K562 (cell line): ENCODE measurements around the gene SEH1L. TPM values are rescaled to one million over a fixed set of nuclear protein-coding genes. Genes with fewer than 3 reads are reported as not detected.

Source experiments
- CREB1 ChIP-seq, 2 experiments: sonication (generic) in 1 of 2; formaldehyde crosslinking in 1 of 2; IDR thresholded peaks; 2 replicates each; pipeline versions ENCODE4 v1.6.1 to v1.8.0; 2012 to 2022; ENCODE audit warnings: inconsistent platforms in 1 of 2, mild to moderate bottlenecking in 1 of 2, missing genetic modification reagents in 1 of 2, moderate library complexity in 1 of 2
- DPF2 ChIP-seq: fragments of 450-650 bp; IDR thresholded peaks from 2 replicates; pipeline ENCODE4 v1.6.1; 2016
- FOXK2 ChIP-seq, 2 experiments: fragments of 450-650 bp; IDR thresholded peaks in 1 of 2; conservative IDR thresholded peaks in 1 of 2; 2 replicates each; pipeline ENCODE4 v1.6.1; 2016; ENCODE audit warnings: low read depth in 2 of 2, mild to moderate bottlenecking in 1 of 2
- KHSRP ChIP-seq: fragments of 450-650 bp; IDR thresholded peaks from 2 replicates; pipeline ENCODE4 v1.6.1; 2017
- SMARCB1 ChIP-seq: IDR thresholded peaks from 2 replicates; pipeline ENCODE4 v1.6.1; 2011; ENCODE audit warnings: improper control_type of control experiment, low read depth; ENCODE audit not compliant: insufficient read length
- SMARCE1 ChIP-seq: fragments of 450-650 bp; IDR thresholded peaks from 2 replicates; pipeline ENCODE4 v1.7.1; 2016; ENCODE audit warnings: mild to moderate bottlenecking
- SUPT5H ChIP-seq: fragments of 450-650 bp; IDR thresholded peaks from 2 replicates; pipeline ENCODE4 v1.6.1; 2016
- TAF1 ChIP-seq: IDR thresholded peaks from 2 replicates; pipeline ENCODE4 v1.6.1; 2011; ENCODE audit warnings: mild to moderate bottlenecking, low read length, moderate library complexity; ENCODE audit not compliant: insufficient read depth, control insufficient read depth, severe bottlenecking; ENCODE audit errors: extremely low read depth
- TAF9B ChIP-seq: fragments of 450-650 bp; IDR thresholded peaks from 2 replicates; pipeline ENCODE4 v1.6.1; 2018; ENCODE audit warnings: mild to moderate bottlenecking; ENCODE audit not compliant: partially characterized antibody
- XRCC5 ChIP-seq: fragments of 200-400 bp; formaldehyde crosslinking; IDR thresholded peaks from 2 replicates; pipeline ENCODE4 v1.6.1; 2017; ENCODE audit warnings: low read depth, mild to moderate bottlenecking, low read length
- ZFP30 ChIP-seq: fragments of 250-450 bp; sonication (Bioruptor Pico); IDR thresholded peaks from 2 replicates; pipeline ENCODE4 v1.8.0; 2022; ENCODE audit warnings: moderate library complexity, mild to moderate bottlenecking, inconsistent platforms, borderline replicate concordance
- ZNF12 ChIP-seq: sonication (generic); formaldehyde crosslinking; IDR thresholded peaks from 2 replicates; pipeline ENCODE4 v1.4.0; 2020; ENCODE audit warnings: mild to moderate bottlenecking, missing genetic modification reagents
- polyA plus RNA-seq, 8 experiments: library from polyadenylated mRNA; depleted of rRNA in 4 of 8; stranded (reverse) in 5 of 8; unstranded in 3 of 8; fragments of >200 nt; fragmentation: Nextera tagmentation in 2 of 8; fragmentation: Illumina TruSeq in 1 of 8; extraction: Ambion mirVana in 2 of 8; extraction: Trizol in 1 of 8; gene quantifications; 2 replicates each; pipeline versions ENCODE4 v1.2.1 to v1.2.3, GENCODE V29; 2011 to 2014; ENCODE audit warnings: inconsistent platforms in 1 of 8, missing spikeins in 1 of 8
- total RNA-seq, 7 experiments: library from RNA; depleted of rRNA in 6 of 7; stranded (reverse); fragments of >200 nt in 6 of 7; fragmentation: Illumina TruSeq in 2 of 7; extraction: Trizol in 2 of 7; gene quantifications; 2 replicates each; pipeline versions ENCODE4 v1.2.1 to v1.2.3, GENCODE V29; 2011 to 2021; ENCODE audit warnings: low replicate concordance in 1 of 7
- TF ChIP-seq, protein P1 (sequence below), 2 experiments: fragments of 150-350 bp in 1 of 2; IDR thresholded peaks; 2 replicates each; pipeline ENCODE4 v1.6.1; 2012 to 2016; ENCODE audit warnings: low read depth in 2 of 2, low read length in 2 of 2, mild to moderate bottlenecking in 1 of 2, moderate library complexity in 1 of 2
- TF ChIP-seq, protein P2 (sequence below), 3 experiments: fragments of 200-800 bp in 1 of 3; fragments of 250-450 bp in 1 of 3; fragments of 450-650 bp in 1 of 3; sonication (Bioruptor Pico) in 1 of 3; sonication (Bioruptor generic) in 1 of 3; formaldehyde crosslinking in 1 of 3; IDR thresholded peaks; 2 replicates each; pipeline versions ENCODE4 v1.6.1 to v1.8.0; 2016 to 2022; ENCODE audit warnings: mild to moderate bottlenecking in 2 of 3, missing genetic modification characterization in 2 of 3, missing compliant biosample characterization in 1 of 3, moderate library complexity in 1 of 3
- TF ChIP-seq, protein P3 (sequence below): fragments of 450-650 bp; IDR thresholded peaks from 2 replicates; pipeline ENCODE4 v1.7.1; 2018; ENCODE audit warnings: mild to moderate bottlenecking, low read depth; ENCODE audit not compliant: partially characterized antibody
- TF ChIP-seq, protein P4 (sequence below), 2 experiments: fragments of 200-800 bp in 1 of 2; sonication (Bioruptor generic) in 1 of 2; sonication (generic) in 1 of 2; formaldehyde crosslinking in 1 of 2; IDR thresholded peaks in 1 of 2; conservative IDR thresholded peaks in 1 of 2; 2 replicates each; pipeline versions ENCODE4 v1.5.0 to v1.6.1; 2016 to 2020; ENCODE audit warnings: missing compliant biosample characterization in 1 of 2, missing genetic modification characterization in 1 of 2, missing genetic modification reagents in 1 of 2

SEH1L gene
- total and polyA plus RNA-seq, 9 of the 15 experiments (the other 6 are each of a cell fraction or from before 2014, with no cell fraction given): 62.2 to 180 (median 108) TPM

DNA sequence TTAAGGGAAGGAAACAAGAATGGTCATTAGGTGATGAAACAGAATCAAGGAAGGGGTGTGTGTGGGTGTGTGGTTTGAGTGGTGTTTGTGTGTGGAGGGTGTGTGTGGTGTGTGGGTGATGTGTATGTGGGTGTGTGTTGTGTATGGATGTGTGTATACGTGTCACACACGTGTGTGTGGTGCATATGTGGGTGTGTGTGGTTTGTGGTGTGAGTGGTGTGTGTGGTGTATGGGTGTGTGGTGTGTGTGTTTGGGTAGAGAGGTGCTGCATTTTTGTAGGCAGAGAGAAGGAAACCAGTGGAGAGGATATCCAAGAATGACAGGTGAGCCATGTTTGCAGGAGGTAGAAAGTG, 42.3 kb downstream of the SEH1L start (continued):
- TF ChIP-seq ZFP30 (CRISPR knock-in tag): no peak
- TF ChIP-seq TAF1: peak; percentile 18
- TF ChIP-seq, protein P1, sequence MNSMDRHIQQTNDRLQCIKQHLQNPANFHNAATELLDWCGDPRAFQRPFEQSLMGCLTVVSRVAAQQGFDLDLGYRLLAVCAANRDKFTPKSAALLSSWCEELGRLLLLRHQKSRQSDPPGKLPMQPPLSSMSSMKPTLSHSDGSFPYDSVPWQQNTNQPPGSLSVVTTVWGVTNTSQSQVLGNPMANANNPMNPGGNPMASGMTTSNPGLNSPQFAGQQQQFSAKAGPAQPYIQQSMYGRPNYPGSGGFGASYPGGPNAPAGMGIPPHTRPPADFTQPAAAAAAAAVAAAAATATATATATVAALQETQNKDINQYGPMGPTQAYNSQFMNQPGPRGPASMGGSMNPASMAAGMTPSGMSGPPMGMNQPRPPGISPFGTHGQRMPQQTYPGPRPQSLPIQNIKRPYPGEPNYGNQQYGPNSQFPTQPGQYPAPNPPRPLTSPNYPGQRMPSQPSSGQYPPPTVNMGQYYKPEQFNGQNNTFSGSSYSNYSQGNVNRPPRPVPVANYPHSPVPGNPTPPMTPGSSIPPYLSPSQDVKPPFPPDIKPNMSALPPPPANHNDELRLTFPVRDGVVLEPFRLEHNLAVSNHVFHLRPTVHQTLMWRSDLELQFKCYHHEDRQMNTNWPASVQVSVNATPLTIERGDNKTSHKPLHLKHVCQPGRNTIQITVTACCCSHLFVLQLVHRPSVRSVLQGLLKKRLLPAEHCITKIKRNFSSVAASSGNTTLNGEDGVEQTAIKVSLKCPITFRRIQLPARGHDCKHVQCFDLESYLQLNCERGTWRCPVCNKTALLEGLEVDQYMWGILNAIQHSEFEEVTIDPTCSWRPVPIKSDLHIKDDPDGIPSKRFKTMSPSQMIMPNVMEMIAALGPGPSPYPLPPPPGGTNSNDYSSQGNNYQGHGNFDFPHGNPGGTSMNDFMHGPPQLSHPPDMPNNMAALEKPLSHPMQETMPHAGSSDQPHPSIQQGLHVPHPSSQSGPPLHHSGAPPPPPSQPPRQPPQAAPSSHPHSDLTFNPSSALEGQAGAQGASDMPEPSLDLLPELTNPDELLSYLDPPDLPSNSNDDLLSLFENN (IDR thresholded peaks at IDR 0.05; ENCODE audit: low read depth in 2 of 2, low read length in 2 of 2): no peak
- no peak for TF ChIP-seq ZNF12 (CRISPR knock-in tag)
- TF ChIP-seq SUPT5H: peak; percentile 86
- TF ChIP-seq, protein P2, sequence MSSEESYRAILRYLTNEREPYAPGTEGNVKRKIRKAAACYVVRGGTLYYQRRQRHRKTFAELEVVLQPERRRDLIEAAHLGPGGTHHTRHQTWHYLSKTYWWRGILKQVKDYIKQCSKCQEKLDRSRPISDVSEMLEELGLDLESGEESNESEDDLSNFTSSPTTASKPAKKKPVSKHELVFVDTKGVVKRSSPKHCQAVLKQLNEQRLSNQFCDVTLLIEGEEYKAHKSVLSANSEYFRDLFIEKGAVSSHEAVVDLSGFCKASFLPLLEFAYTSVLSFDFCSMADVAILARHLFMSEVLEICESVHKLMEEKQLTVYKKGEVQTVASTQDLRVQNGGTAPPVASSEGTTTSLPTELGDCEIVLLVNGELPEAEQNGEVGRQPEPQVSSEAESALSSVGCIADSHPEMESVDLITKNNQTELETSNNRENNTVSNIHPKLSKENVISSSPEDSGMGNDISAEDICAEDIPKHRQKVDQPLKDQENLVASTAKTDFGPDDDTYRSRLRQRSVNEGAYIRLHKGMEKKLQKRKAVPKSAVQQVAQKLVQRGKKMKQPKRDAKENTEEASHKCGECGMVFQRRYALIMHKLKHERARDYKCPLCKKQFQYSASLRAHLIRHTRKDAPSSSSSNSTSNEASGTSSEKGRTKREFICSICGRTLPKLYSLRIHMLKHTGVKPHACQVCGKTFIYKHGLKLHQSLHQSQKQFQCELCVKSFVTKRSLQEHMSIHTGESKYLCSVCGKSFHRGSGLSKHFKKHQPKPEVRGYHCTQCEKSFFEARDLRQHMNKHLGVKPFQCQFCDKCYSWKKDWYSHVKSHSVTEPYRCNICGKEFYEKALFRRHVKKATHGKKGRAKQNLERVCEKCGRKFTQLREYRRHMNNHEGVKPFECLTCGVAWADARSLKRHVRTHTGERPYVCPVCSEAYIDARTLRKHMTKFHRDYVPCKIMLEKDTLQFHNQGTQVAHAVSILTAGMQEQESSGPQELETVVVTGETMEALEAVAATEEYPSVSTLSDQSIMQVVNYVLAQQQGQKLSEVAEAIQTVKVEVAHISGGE (CRISPR knock-in tag; IDR thresholded peaks at IDR 0.05): 0 out of 6 replicates have a peak, but pooled peaks of 1 of the 3 experiments have one; percentile 7
- no peak for TF ChIP-seq CREB1 (IDR thresholded peaks at IDR 0.05)
- no peak for TF ChIP-seq CREB1 (CRISPR knock-in tag; IDR thresholded peaks at IDR 0.05)
- peak; percentile 47 to 59; a peak in 3 of 4 replicates for TF ChIP-seq FOXK2 (conservative IDR thresholded peaks at IDR 0.05 in 1 of 2, IDR thresholded peaks at IDR 0.05 in 1 of 2; ENCODE audit: low read depth in 2 of 2)
- TF ChIP-seq, protein P3, sequence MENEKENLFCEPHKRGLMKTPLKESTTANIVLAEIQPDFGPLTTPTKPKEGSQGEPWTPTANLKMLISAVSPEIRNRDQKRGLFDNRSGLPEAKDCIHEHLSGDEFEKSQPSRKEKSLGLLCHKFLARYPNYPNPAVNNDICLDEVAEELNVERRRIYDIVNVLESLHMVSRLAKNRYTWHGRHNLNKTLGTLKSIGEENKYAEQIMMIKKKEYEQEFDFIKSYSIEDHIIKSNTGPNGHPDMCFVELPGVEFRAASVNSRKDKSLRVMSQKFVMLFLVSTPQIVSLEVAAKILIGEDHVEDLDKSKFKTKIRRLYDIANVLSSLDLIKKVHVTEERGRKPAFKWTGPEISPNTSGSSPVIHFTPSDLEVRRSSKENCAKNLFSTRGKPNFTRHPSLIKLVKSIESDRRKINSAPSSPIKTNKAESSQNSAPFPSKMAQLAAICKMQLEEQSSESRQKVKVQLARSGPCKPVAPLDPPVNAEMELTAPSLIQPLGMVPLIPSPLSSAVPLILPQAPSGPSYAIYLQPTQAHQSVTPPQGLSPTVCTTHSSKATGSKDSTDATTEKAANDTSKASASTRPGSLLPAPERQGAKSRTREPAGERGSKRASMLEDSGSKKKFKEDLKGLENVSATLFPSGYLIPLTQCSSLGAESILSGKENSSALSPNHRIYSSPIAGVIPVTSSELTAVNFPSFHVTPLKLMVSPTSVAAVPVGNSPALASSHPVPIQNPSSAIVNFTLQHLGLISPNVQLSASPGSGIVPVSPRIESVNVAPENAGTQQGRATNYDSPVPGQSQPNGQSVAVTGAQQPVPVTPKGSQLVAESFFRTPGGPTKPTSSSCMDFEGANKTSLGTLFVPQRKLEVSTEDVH: peak; percentile 58
- peak; percentile 54; the same call in 1 of the 2 replicates for TF ChIP-seq KHSRP
- TF ChIP-seq XRCC5: no peak
- no peak for TF ChIP-seq SMARCB1
- TF ChIP-seq, protein P4, sequence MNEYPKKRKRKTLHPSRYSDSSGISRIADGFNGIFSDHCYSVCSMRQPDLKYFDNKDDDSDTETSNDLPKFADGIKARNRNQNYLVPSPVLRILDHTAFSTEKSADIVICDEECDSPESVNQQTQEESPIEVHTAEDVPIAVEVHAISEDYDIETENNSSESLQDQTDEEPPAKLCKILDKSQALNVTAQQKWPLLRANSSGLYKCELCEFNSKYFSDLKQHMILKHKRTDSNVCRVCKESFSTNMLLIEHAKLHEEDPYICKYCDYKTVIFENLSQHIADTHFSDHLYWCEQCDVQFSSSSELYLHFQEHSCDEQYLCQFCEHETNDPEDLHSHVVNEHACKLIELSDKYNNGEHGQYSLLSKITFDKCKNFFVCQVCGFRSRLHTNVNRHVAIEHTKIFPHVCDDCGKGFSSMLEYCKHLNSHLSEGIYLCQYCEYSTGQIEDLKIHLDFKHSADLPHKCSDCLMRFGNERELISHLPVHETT (CRISPR knock-in tag; conservative IDR thresholded peaks at IDR 0.05 in 1 of 2, IDR thresholded peaks at IDR 0.05 in 1 of 2): no peak
- peak; percentile 80 for TF ChIP-seq DPF2
- TF ChIP-seq TAF9B: no peak
- peak; percentile 71 for TF ChIP-seq SMARCE1
